K562 (cell line): ENCODE data around the gene JMJD1C.

Experiments used
- CTCF ChIP-seq, 3 experiments: IDR thresholded peaks in 2 of 3; conservative IDR thresholded peaks in 1 of 3; 2 replicates each; pipeline ENCODE4 v1.5.1; 2011 to 2012; ENCODE audit warnings: low read length in 3 of 3, mild to moderate bottlenecking in 3 of 3, control low read depth in 2 of 3, improper control_type of control experiment in 1 of 3, inconsistent platforms in 1 of 3, low read depth in 1 of 3, mixed read lengths in 1 of 3, moderate library complexity in 1 of 3; ENCODE audit not compliant: insufficient read depth in 2 of 3
- ELK3 ChIP-seq: fragments of 450-650 bp; formaldehyde crosslinking; IDR thresholded peaks from 2 replicates; pipeline ENCODE4 v1.4.0; 2020; ENCODE audit warnings: mild to moderate bottlenecking
- EP300 ChIP-seq: IDR thresholded peaks from 2 replicates; pipeline ENCODE4 v1.6.1; 2012; ENCODE audit warnings: low read length, improper control_type of control experiment
- KDM1A ChIP-seq, 2 experiments: fragments of 450-650 bp; IDR thresholded peaks; 2 replicates each; pipeline ENCODE4 v1.6.1; 2016; ENCODE audit warnings: mild to moderate bottlenecking in 2 of 2
- MED1 ChIP-seq: sonication (generic); formaldehyde crosslinking; IDR thresholded peaks from 2 replicates; pipeline ENCODE4 v1.8.1; 2023; ENCODE audit warnings: missing genetic modification reagents, borderline replicate concordance
- MXI1 ChIP-seq: IDR thresholded peaks from 2 replicates; pipeline ENCODE4 v1.6.1; 2011; ENCODE audit warnings: low read depth, mild to moderate bottlenecking, improper control_type of control experiment, low read length
- ZZZ3 ChIP-seq: fragments of 450-650 bp; IDR thresholded peaks from 2 replicates; pipeline ENCODE4 v1.6.1; 2016; ENCODE audit warnings: antibody characterized with exemption, mild to moderate bottlenecking, moderate library complexity

- TF ChIP-seq CTCF (IDR thresholded peaks at IDR 0.05 in 2 of 3, conservative IDR thresholded peaks at IDR 0.05 in 1 of 3; ENCODE audit: insufficient read depth in 2 of 3, low read depth in 1 of 3, low read length in 3 of 3) (no peak), ELK3 (CRISPR knock-in tag) (no peak), MED1 (no peak), ZZZ3 (no peak), EP300 (no peak), MXI1 (no peak), KDM1A (IDR thresholded peaks at IDR 0.05) (no peak)
Observed at GRCh38 chr10:63171926-63172325, 293.9 kb downstream of the JMJD1C start.
